Activated CD8-positive, alpha-beta T cell treated with anti-CD3 and anti-CD28 coated beads for 36 hours (primary cell): ENCODE measurements around the gene PIGV. TPM values are rescaled to one million over a fixed set of nuclear protein-coding genes. Genes with fewer than 3 reads are reported as not detected.
A peak's percentile ranks its signal among the peaks of the same experiment; 100 is the strongest.

Source experiments
- ATAC-seq: fragments of 200-7000 bp; cut with Tn5 transposase; one replicate; pipeline ENCODE4 v1.10.0; 2021; ENCODE audit warnings: mild to moderate bottlenecking, moderate library complexity
- CTCF ChIA-PET: fragments of 350-600 bp; sonication (Branson Sonifier 250); formaldehyde crosslinking; loops from one replicate; lab custom pipeline; 2021; ENCODE audit warnings: antibody characterized with exemption; lab: Charles Lee
- POLR2A ChIA-PET: fragments of 350-600 bp; sonication (Branson Sonifier 250); formaldehyde crosslinking; loops from one replicate; lab custom pipeline; 2021; ENCODE audit warnings: antibody characterized with exemption; lab: Charles Lee
- DNase-seq: peaks from one replicate; pipeline ENCODE4 v3.0.0-alpha.2; 2020
- H3K27ac Mint-ChIP-seq: one replicate; pipeline ENCODE4 v1.8.0; 2021; ENCODE audit warnings: mild to moderate bottlenecking, mixed read lengths
- H3K27me3 Mint-ChIP-seq: one replicate; pipeline ENCODE4 v1.8.0; 2021; ENCODE audit warnings: mixed read lengths
- H3K36me3 Mint-ChIP-seq: one replicate; pipeline ENCODE4 v1.8.0; 2021; ENCODE audit warnings: low read depth, mixed read lengths
- H3K4me1 Mint-ChIP-seq: one replicate; pipeline ENCODE4 v1.8.0; 2021; ENCODE audit warnings: low read depth, mixed read lengths
- H3K4me3 Mint-ChIP-seq: one replicate; pipeline ENCODE4 v1.8.0; 2021; ENCODE audit warnings: mild to moderate bottlenecking, moderate library complexity, mixed read lengths
- H3K9me3 Mint-ChIP-seq: one replicate; pipeline ENCODE4 v1.8.0; 2021; ENCODE audit warnings: mixed read lengths
- CTCF ChIP-seq: fragments of 200-600 bp; IDR thresholded peaks from one replicate; pipeline ENCODE4 v1.8.0; 2022; ENCODE audit warnings: antibody characterized with exemption, mild to moderate bottlenecking
- intact Hi-C: fragments of 100-400 bp; cut with micrococcal nuclease; formaldehyde crosslinking; loops from one replicate; pipeline ENCODE4 v1.10.0; 2022
- total RNA-seq, 2 experiments: library from RNA; stranded (reverse); gene quantifications; one replicate each; pipeline ENCODE4 v1.2.3, GENCODE V29; 2021

Gene PIGV
- total RNA-seq, 2 experiments from 2014 or later = 21.2 to 23.9 TPM

- no peaks in the 10 kb centered on the region for H3K9me3 Mint-ChIP-seq
- no peak for TF ChIP-seq CTCF
- peak overlapping the region; percentile 63 for H3K27ac Mint-ChIP-seq
- H3K27me3 Mint-ChIP-seq = no peaks in the 10 kb centered on the region
- intact Hi-C loops = no loop called here
- ATAC-seq (no peak), DNase-seq (no peak)
- peaks cover 59% of the 10 kb centered on the region for H3K36me3 Mint-ChIP-seq
- POLR2A ChIA-PET = interaction anchor here (1.0 to 1.9 kb wide), 4 partner anchors 11 to 142 kb away, joined by 3 to 5 read pairs (median 3); partner anchors contain the start of gene GPATCH3
- no peak overlapping the region for H3K4me3 Mint-ChIP-seq
- H3K4me1 Mint-ChIP-seq = peaks cover 26% of the 10 kb centered on the region
- CTCF ChIA-PET = interaction anchor here (0.6 to 4.9 kb wide), 3 partner anchors 30 to 157 kb away, joined by 3 to 20 read pairs (median 3); partner anchors contain the start of gene PIGV
Measured at GRCh38 chr1:26758358-26758757, 29.4 kb upstream of the PIGV start.

GRCh38 chr1:26759531-26759930 lies 28.2 kb upstream of the PIGV start:
- ATAC-seq (no peak), DNase-seq (no peak)
- H3K27me3 Mint-ChIP-seq = no peaks in the 10 kb centered on the region
- intact Hi-C loops = no loop called here
- H3K9me3 Mint-ChIP-seq = no peaks in the 10 kb centered on the region
- no peak for TF ChIP-seq CTCF
- no peak overlapping the region for H3K4me3 Mint-ChIP-seq
- peaks cover 59% of the 10 kb centered on the region for H3K36me3 Mint-ChIP-seq
- ChIA-PET POLR2A (interaction anchor here (1.0 to 1.9 kb wide), 4 partner anchors 14 to 63 kb away, joined by 3 to 5 read pairs (median 4); no protein-coding TSS in a partner anchor), CTCF (interaction anchor here (0.9 to 4.9 kb wide), 2 partner anchors 26 to 29 kb away, joined by 3 to 20 read pairs; partner anchors contain the start of gene PIGV)
- peak overlapping the region; percentile 52 for H3K27ac Mint-ChIP-seq
- H3K4me1 Mint-ChIP-seq = peaks cover 27% of the 10 kb centered on the region

GRCh38 chr1:26761217-26761616 lies 26.5 kb upstream of the PIGV start:
- ATAC-seq (no peak), DNase-seq (no peak)
- POLR2A ChIA-PET = interaction anchor here (1.3 to 1.4 kb wide), 2 partner anchors 18 to 162 kb away, joined by 3 to 4 read pairs; no protein-coding TSS in a partner anchor
- intact Hi-C loops = no loop called here
- TF ChIP-seq CTCF = no peak
- Mint-ChIP-seq H3K27ac (no peak overlapping the region), H3K9me3 (no peaks in the 10 kb centered on the region), H3K36me3 (peaks cover 60% of the 10 kb centered on the region), H3K27me3 (no peaks in the 10 kb centered on the region), H3K4me1 (peaks cover 27% of the 10 kb centered on the region), H3K4me3 (no peak overlapping the region)
- CTCF ChIA-PET = interaction anchor here (1.0 to 4.9 kb wide), 2 partner anchors 10 to 28 kb away, joined by 4 to 20 read pairs; partner anchors contain the start of gene PIGV

- ChIA-PET CTCF (interaction anchor here (0.7 to 2.6 kb wide), 3 partner anchors 21 to 165 kb away, joined by 3 to 10 read pairs (median 6); no protein-coding TSS in a partner anchor), POLR2A (interaction anchor here (1.4 to 4.4 kb wide), 2 partner anchors 16 to 19 kb away, joined by 3 to 30 read pairs; partner anchors contain the start of gene PIGV)
- intact Hi-C loops = no loop called here
- ATAC-seq = peak; percentile 74
- Mint-ChIP-seq H3K27me3 (no peaks in the 10 kb centered on the region), H3K9me3 (no peaks in the 10 kb centered on the region), H3K4me1 (peaks cover 51% of the 10 kb centered on the region), H3K4me3 (no peak overlapping the region), H3K36me3 (peaks cover 81% of the 10 kb centered on the region), H3K27ac (peak overlapping the region; percentile 75)
- peak; percentile 49 for DNase-seq
- TF ChIP-seq CTCF = no peak
Measured at GRCh38 chr1:26767714-26768113, 20.0 kb upstream of the PIGV start.

GRCh38 chr1:26768755-26769154 lies 19.0 kb upstream of the PIGV start:
- intact Hi-C loops = no loop called here
- no peak for DNase-seq
- no peak for TF ChIP-seq CTCF
- no peaks in the 10 kb centered on the region for H3K9me3 Mint-ChIP-seq
- H3K36me3 Mint-ChIP-seq = peaks cover 81% of the 10 kb centered on the region
- no peak for ATAC-seq
- no peaks in the 10 kb centered on the region for H3K27me3 Mint-ChIP-seq
- POLR2A ChIA-PET = interaction anchor here (0.6 to 4.4 kb wide), 6 partner anchors 10 to 151 kb away, joined by 3 to 30 read pairs (median 3); partner anchors contain the start of genes ARID1A and PIGV
- H3K27ac Mint-ChIP-seq = peak overlapping the region; percentile 75
- H3K4me1 Mint-ChIP-seq = peaks cover 47% of the 10 kb centered on the region
- H3K4me3 Mint-ChIP-seq = no peak overlapping the region
- CTCF ChIA-PET = interaction anchor here (1.2 to 2.6 kb wide), 3 partner anchors 20 to 166 kb away, joined by 3 to 10 read pairs (median 6); no protein-coding TSS in a partner anchor
